GM18909 (cell line): ENCODE data around the gene NGEF.
"Not testable (repeated sequence)": the region's sequence is repeated elsewhere in the genome, so short reads cannot be mapped to it uniquely, and the experiment has no call there.

Experiments
- ATAC-seq: cut with Tn5 transposase; IDR thresholded peaks from one replicate; pipeline ENCODE4 v1.9.1; 2021; ENCODE audit warnings: mild to moderate bottlenecking; ENCODE audit not compliant: unreplicated experiment, poor library complexity

The NGEF gene

GRCh38 chr2:232937278-232937906 lies 75.7 kb downstream of the NGEF start:
- ATAC-seq = no peak

- ATAC-seq = no peak
Measured at GRCh38 chr2:232931636-232932035, 81.4 kb downstream of the NGEF start.

DNA sequence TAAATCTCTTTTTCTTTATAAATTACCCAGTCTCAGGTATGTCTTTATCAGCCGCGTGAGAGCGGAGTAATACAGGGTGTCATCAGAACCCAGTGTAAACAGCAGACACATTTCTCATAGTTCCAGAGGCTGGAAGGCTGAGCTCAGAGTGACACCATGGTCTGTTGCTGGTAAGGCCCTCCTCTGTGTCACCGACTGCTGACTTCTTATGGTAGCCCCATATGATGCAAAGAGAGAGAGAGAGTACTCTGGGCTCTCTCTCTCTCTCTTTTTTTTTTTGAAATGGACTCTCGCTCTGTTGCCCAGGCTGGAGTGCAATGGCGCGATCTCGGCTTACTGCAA lies 83.0 kb downstream of the NGEF start:
- no peak for ATAC-seq

DNA sequence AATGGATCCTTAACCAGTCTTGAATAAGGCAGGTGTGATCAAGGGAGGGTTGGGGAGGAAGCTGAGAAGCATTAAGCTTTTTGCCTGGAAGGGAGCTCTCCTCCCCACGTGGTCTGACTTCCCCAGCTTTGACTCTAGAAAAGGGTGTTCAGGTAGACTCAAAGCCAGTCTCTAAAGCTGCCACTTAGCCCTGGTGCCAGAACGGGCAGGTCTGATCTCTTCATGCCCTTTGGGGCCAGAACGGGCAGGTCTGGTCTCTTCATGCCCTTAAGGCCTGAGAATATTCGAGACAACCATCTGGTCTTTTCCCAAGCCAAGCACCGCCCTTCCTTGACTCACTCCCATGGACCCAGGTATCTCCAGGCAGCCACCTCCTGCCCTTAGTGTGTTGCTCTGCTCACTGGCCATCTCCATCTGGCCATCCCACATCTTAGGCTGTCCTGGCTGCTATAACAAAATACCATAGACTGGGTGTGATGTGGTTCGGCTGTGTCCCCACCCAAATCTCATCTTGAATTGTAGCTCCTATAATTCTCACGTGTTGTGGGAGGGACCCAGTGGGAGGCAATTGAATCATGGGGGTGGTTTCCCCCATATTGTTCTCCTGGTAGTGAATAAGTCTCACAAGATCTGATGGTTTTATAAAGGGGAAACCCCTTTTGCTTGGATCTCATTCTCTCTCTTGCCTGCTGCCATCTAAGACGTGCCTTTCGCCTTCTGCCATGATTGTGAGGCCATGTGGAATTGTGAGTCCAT lies 83.6 kb downstream of the NGEF start:
- no peak for ATAC-seq

DNA sequence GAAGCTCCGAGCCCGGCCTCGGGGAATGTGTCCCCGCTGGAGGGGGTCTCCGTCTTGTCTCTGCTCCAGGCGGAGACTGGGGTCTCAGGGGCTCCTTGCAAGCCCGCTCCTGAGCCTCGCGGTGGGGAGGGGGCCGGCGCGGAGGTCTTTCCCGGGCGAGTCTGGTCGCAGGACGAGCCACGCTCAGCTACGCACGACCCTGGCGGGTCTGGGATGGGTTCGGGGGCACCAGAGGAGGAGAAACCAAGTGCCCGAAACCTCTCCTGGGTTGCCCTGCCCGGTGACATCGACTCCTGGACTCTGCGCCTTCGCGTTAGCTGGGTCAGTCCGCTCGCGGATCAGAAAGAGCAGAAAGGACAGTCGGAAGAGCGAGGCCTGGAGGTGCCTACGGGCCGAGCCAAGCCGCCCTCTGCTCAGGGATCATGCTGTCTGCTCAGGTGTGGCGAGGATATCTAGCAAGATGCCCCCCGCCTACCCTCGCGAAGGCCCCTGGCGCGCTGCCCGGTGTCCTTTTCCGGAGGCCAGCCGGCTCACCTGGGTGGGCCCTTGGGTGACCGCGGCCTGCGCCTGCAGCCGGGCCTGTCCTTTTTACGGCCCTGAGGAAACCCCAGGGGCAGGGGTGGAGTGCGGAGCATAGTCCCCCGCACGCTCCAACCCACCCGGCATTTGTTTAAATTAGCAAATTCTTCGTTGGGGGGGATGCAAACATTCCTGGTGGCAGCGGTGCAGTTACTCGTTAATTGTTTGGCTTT lies 84.3 kb downstream of the NGEF start:
- no peak for ATAC-seq

GRCh38 chr2:232927793-232928550 lies 85.1 kb downstream of the NGEF start:
- ATAC-seq = no peak

DNA sequence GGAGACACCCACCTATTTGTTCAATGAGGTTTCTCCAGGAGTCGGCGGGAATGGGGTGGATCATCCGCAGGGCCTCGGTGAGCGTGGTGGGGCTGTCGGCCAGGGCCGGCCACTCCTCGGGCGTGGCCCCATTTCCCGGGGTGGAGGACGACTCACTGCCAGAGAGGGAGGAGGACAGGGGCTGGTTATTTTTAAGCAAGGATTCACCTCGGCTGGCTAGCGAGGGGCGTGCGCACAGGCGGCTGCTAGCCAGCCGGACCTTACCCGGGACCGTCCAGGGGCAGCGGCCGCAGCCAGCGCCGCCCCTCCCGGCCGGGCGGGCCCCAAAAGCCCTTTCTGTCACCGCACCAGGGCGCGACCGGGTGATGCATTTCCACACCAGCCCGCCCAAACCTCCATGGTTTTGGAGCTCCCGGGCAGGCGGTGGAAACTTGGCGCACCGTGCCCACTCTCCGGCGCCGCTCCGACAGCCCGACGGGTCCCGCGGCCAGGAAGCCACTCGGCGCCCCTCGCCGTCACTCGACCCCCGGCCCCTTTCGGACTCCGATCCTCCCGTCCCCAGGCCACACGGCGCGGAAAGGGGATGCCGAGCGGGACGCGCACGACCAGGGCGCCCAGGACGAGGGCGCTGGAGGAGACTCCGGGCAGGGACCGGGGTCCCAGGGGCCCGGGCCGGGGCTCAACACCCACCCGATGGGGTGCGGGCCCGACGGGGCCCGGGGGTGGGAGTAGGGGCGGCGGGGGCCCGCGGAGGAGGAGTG lies 85.8 kb downstream of the NGEF start:
- ATAC-seq = no peak

- no peak for ATAC-seq
Measured at GRCh38 chr2:232926431-232926939, 86.6 kb downstream of the NGEF start.

- ATAC-seq = no peak
Measured at GRCh38 chr2:232925821-232926156, 87.3 kb downstream of the NGEF start.

GRCh38 chr2:232925153-232925820 lies 87.8 kb downstream of the NGEF start:
- ATAC-seq = no peak

DNA sequence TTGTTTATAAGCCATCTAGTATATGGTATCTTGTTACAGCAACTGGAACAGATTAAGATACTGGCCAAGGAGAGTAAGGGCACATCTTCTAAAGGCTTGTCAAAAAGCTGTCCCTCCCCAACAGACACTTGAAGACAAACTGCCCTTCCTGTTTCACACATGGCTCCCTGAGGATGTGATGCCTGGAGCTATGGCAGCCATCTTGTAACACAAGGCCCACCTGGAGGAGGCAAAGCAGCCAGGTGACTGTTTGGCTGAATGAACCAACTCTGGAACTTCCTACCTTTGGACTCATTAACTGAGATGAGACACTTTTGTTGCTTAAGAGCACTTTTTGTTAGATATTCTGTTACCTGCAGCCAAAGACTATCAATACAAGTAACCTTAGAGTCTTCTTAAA lies 88.6 kb downstream of the NGEF start:
- ATAC-seq = no peak

- no peak for ATAC-seq
Measured at GRCh38 chr2:232920760-232921159, 92.3 kb downstream of the NGEF start.

DNA sequence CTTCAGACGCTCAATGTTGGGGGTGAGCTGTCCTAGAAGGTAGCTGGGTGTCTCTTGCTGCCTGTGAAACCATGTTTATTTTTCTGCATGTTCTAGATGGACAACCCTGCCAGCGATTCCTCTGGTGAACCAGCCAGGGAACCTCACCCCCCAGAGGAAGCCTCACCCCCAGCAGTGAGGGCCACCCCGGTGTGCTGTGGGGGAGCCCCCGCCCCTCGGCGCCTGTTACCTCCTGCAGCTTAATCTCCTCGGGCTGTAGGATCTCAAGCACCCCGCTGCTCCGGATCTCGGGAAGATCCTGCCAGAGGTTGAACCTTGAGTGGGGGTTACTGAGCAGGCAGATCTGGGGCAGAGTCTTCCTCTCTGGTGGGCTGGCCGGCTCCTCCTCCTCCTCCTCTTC lies 93.0 kb downstream of the NGEF start:
- ATAC-seq = no peak

- no peak for ATAC-seq
Measured at GRCh38 chr2:232919141-232919540, 93.9 kb downstream of the NGEF start.

GRCh38 chr2:232913903-232914302 lies 99.2 kb downstream of the NGEF start:
- no peak for ATAC-seq

- no peak for ATAC-seq
Measured at GRCh38 chr2:232911712-232912277, 101.3 kb downstream of the NGEF start.

- ATAC-seq = no peak
Measured at GRCh38 chr2:232910376-232910775, 102.7 kb downstream of the NGEF start.

DNA sequence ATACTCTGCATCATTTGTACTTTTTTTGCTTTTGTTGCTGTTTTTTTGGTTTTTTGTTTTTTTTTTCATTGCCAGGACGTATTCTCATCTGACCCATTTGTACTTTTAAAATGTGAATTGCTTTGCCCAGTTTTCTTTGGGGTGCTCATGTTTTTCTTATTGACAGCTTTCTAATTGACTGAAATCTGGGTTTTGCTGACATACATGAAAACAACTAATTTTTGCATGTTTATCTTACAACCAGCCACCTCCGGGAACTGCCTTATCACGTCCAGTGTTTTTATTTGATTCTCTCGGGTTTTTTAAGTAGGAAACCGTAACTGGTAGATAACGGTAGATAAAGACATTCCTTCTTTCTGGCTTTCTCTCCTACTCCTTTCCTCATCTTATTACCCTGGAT lies 104.4 kb downstream of the NGEF start:
- ATAC-seq = no peak

DNA sequence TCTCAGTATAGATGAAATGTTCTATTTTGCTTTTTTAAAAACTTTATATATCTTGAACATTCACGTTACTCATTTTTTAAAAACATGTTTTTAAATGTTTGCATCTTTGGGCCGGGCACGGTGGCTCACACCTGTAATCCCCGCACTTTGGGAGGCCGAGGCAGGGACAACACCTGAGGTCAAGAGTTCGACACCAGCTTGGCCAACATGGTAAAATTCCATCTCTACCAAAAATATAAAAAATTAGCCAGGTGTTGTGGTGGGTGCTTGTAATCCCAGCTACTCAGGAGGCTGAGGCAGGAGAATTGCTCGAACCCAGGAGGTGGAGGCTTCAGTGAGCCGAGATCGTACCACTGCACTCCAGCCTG lies 105.4 kb downstream of the NGEF start:
- not testable (repeated sequence) for ATAC-seq
